ENCODE results near the gene PTBP2. TPM values are rescaled to one million over a fixed set of nuclear protein-coding genes. Genes with fewer than 3 reads are reported as not detected.

Gene PTBP2
- total RNA-seq, 1 experiment from 2014 or later: 13.2 TPM

- Histone ChIP-seq H3K36me3 (ENCODE audit: control insufficient read depth in 1 of 2, insufficient read depth in 2 of 2, low read length in 2 of 2) (no peaks in the 10 kb centered on the region), H3K4me2 (ENCODE audit: low read length) (no peak overlapping the region), H3K27me3 (ENCODE audit: insufficient read depth, low read length) (no peaks in the 10 kb centered on the region), H4K20me1 (ENCODE audit: insufficient read depth) (no peaks in the 10 kb centered on the region), H3K9me2 (ENCODE audit: insufficient read depth) (no peaks in the 10 kb centered on the region), H3K4me3 (replicated peaks in 1 of 2; ENCODE audit: low read depth in 1 of 2, low read length in 2 of 2) (no peak overlapping the region), H3K27ac (ENCODE audit: low read depth, low read length) (no peak overlapping the region), H3K9ac (ENCODE audit: low read length) (no peak overlapping the region), H2AFZ (ENCODE audit: low read depth, low read length, poor library complexity, severe bottlenecking) (no peak overlapping the region), H3K4me1 (ENCODE audit: control insufficient read depth in 1 of 2, insufficient read depth in 2 of 2, low read length in 2 of 2) (no peaks in the 10 kb centered on the region), H3K9me3 (ENCODE audit: control insufficient read depth in 1 of 2, insufficient read depth in 1 of 2, low read depth in 1 of 2, low read length in 2 of 2) (no peaks in the 10 kb centered on the region), H3K79me2 (ENCODE audit: insufficient read depth, low read length) (no peaks in the 10 kb centered on the region)
- DNase-seq (ENCODE audit: low read depth, low spot score) (no peak), ATAC-seq (no peak)
- ChIA-PET RAD21 (ENCODE audit: low non-redundant PET in 1 of 2, low total read pairs in 2 of 2, uncharacterized antibody in 2 of 2, unreplicated experiment in 2 of 2) (no interaction called here), CTCF (no interaction called here), POLR2A (no interaction called here)
- no peak for TF ChIP-seq ZFX (IDR thresholded peaks at IDR 0.05)
- no peak for TF ChIP-seq MAX (IDR thresholded peaks at IDR 0.05)
- TF ChIP-seq EZH2 (IDR thresholded peaks at IDR 0.05): no peak
- TF ChIP-seq, protein P1, sequence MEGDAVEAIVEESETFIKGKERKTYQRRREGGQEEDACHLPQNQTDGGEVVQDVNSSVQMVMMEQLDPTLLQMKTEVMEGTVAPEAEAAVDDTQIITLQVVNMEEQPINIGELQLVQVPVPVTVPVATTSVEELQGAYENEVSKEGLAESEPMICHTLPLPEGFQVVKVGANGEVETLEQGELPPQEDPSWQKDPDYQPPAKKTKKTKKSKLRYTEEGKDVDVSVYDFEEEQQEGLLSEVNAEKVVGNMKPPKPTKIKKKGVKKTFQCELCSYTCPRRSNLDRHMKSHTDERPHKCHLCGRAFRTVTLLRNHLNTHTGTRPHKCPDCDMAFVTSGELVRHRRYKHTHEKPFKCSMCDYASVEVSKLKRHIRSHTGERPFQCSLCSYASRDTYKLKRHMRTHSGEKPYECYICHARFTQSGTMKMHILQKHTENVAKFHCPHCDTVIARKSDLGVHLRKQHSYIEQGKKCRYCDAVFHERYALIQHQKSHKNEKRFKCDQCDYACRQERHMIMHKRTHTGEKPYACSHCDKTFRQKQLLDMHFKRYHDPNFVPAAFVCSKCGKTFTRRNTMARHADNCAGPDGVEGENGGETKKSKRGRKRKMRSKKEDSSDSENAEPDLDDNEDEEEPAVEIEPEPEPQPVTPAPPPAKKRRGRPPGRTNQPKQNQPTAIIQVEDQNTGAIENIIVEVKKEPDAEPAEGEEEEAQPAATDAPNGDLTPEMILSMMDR (IDR thresholded peaks at IDR 0.05 in 2 of 3, conservative IDR thresholded peaks at IDR 0.05 in 1 of 3; ENCODE audit: borderline replicate concordance in 1 of 3, insufficient read depth in 1 of 3, low read depth in 2 of 3, low read length in 2 of 3): no peak
- TF ChIP-seq, protein P2, sequence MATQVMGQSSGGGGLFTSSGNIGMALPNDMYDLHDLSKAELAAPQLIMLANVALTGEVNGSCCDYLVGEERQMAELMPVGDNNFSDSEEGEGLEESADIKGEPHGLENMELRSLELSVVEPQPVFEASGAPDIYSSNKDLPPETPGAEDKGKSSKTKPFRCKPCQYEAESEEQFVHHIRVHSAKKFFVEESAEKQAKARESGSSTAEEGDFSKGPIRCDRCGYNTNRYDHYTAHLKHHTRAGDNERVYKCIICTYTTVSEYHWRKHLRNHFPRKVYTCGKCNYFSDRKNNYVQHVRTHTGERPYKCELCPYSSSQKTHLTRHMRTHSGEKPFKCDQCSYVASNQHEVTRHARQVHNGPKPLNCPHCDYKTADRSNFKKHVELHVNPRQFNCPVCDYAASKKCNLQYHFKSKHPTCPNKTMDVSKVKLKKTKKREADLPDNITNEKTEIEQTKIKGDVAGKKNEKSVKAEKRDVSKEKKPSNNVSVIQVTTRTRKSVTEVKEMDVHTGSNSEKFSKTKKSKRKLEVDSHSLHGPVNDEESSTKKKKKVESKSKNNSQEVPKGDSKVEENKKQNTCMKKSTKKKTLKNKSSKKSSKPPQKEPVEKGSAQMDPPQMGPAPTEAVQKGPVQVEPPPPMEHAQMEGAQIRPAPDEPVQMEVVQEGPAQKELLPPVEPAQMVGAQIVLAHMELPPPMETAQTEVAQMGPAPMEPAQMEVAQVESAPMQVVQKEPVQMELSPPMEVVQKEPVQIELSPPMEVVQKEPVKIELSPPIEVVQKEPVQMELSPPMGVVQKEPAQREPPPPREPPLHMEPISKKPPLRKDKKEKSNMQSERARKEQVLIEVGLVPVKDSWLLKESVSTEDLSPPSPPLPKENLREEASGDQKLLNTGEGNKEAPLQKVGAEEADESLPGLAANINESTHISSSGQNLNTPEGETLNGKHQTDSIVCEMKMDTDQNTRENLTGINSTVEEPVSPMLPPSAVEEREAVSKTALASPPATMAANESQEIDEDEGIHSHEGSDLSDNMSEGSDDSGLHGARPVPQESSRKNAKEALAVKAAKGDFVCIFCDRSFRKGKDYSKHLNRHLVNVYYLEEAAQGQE (IDR thresholded peaks at IDR 0.05; ENCODE audit: low read depth): no peak
- no TSS peak for BruUV-seq (replicated peaks)
- intact Hi-C loops (cut with micrococcal nuclease): loop anchor here (5.0 to 10.0 kb wide), 2 partner anchors 766 to 1539 kb away; no protein-coding TSS in a partner anchor
These were observed 122.0 kb downstream of the PTBP2 start for GRCh38 chr1:96843601-96844000.

Data from HCT116 (cell line).